Measurements from ENCODE around the gene DLL3. TPM values are rescaled to one million over a fixed set of nuclear protein-coding genes. Genes with fewer than 3 reads are reported as not detected.
"Not testable (repeated sequence)": the region's sequence is repeated elsewhere in the genome, so short reads cannot be mapped to it uniquely, and the experiment has no call there.

DLL3 gene
- total RNA-seq, 1 experiment from 2014 or later = 0.17 TPM

- ChIA-PET RAD21 (ENCODE audit: low non-redundant PET in 1 of 2, low total read pairs in 2 of 2, uncharacterized antibody in 2 of 2, unreplicated experiment in 2 of 2) (no interaction called here), CTCF (interaction anchor here (3.5 kb wide), 1 partner anchor 58 kb away, joined by 24 read pairs; the partner anchor contains the start of gene EID2B), POLR2A (interaction anchor here (2.4 kb wide), 1 partner anchor 40 kb away, joined by 8 read pairs; the partner anchor contains the start of gene RPS16)
- Histone ChIP-seq H3K9me2 (ENCODE audit: insufficient read depth) (no peaks in the 10 kb centered on the region), H3K4me2 (ENCODE audit: low read length) (no peak overlapping the region), H4K20me1 (ENCODE audit: insufficient read depth) (no peaks in the 10 kb centered on the region), H3K27me3 (ENCODE audit: insufficient read depth, low read length) (no peaks in the 10 kb centered on the region), H3K9me3 (ENCODE audit: control insufficient read depth in 1 of 2, insufficient read depth in 1 of 2, low read depth in 1 of 2, low read length in 2 of 2) (no peaks in the 10 kb centered on the region), H2AFZ (ENCODE audit: low read depth, low read length, poor library complexity, severe bottlenecking) (no peak overlapping the region), H3K4me3 (replicated peaks in 1 of 2; ENCODE audit: low read depth in 1 of 2, low read length in 2 of 2) (no peak overlapping the region), H3K9ac (ENCODE audit: low read length) (no peak overlapping the region), H3K4me1 (ENCODE audit: control insufficient read depth in 1 of 2, insufficient read depth in 2 of 2, low read length in 2 of 2) (peaks cover 0 to 8% of the 10 kb centered on the region in 2 experiments; a peak in 1 of 4 replicates), H3K36me3 (ENCODE audit: control insufficient read depth in 1 of 2, insufficient read depth in 2 of 2, low read length in 2 of 2) (peaks cover 34 to 50% of the 10 kb centered on the region in 2 experiments; a peak in 3 of 4 replicates), H3K79me2 (ENCODE audit: insufficient read depth, low read length) (peaks cover 1% of the 10 kb centered on the region), H3K27ac (ENCODE audit: low read depth, low read length) (no peak overlapping the region)
- TF ChIP-seq EZH2 (IDR thresholded peaks at IDR 0.05) (no peak), RAD21 (IDR thresholded peaks at IDR 0.05; ENCODE audit: low read depth) (no peak), EGR1 (IDR thresholded peaks at IDR 0.05; ENCODE audit: low read depth) (no peak), ZFX (IDR thresholded peaks at IDR 0.05) (no peak), POLR2AphosphoS5 (IDR thresholded peaks at IDR 0.05; ENCODE audit: low read depth, low read length) (no peak)
- intact Hi-C loops (cut with micrococcal nuclease) = no loop called here
- DNase-seq (ENCODE audit: low read depth, low spot score) (no peak), ATAC-seq (no peak)
- no TSS peak for BruUV-seq (replicated peaks)
Measured at GRCh38 chr19:39475748-39476147, 23.0 kb upstream of the DLL3 start.

- H3K4me3 ChIP-seq (replicated peaks in 1 of 2; ENCODE audit: low read depth in 1 of 2, low read length in 2 of 2); H3K9me3 ChIP-seq (ENCODE audit: control insufficient read depth in 1 of 2, insufficient read depth in 1 of 2, low read depth in 1 of 2, low read length in 2 of 2); H3K9me2 ChIP-seq (ENCODE audit: insufficient read depth); H3K9ac ChIP-seq (ENCODE audit: low read length); DNase-seq (ENCODE audit: low read depth, low spot score); H2AFZ ChIP-seq (ENCODE audit: low read depth, low read length, poor library complexity, severe bottlenecking); H3K27me3 ChIP-seq (ENCODE audit: insufficient read depth, low read length); H4K20me1 ChIP-seq (ENCODE audit: insufficient read depth); H3K27ac ChIP-seq (ENCODE audit: low read depth, low read length); H3K4me2 ChIP-seq (ENCODE audit: low read length); RAD21 ChIA-PET (ENCODE audit: low non-redundant PET in 1 of 2, low total read pairs in 2 of 2, uncharacterized antibody in 2 of 2, unreplicated experiment in 2 of 2); BruUV-seq (replicated peaks); ATAC-seq; CTCF ChIA-PET; intact Hi-C loops (cut with micrococcal nuclease): not testable (repeated sequence)
- peaks cover 6 to 16% of the 10 kb centered on the region in 2 experiments for H3K4me1 ChIP-seq (ENCODE audit: control insufficient read depth in 1 of 2, insufficient read depth in 2 of 2, low read length in 2 of 2)
- peaks cover 23 to 26% of the 10 kb centered on the region in 2 experiments; a peak in 3 of 4 replicates for H3K36me3 ChIP-seq (ENCODE audit: control insufficient read depth in 1 of 2, insufficient read depth in 2 of 2, low read length in 2 of 2)
- H3K79me2 ChIP-seq (ENCODE audit: insufficient read depth, low read length) = peaks cover 37% of the 10 kb centered on the region
- POLR2A ChIA-PET = interaction anchor here (2.4 kb wide), 1 partner anchor 43 kb away, joined by 7 read pairs; the partner anchor contains the start of gene RPS16
Measured at GRCh38 chr19:39479319-39479801, 19.4 kb upstream of the DLL3 start.

Measured in HCT116 (cell line).